NT2/D1 (cell line): ENCODE results near the gene MDK.

Experiments
- SUZ12 ChIP-seq: IDR thresholded peaks from 2 replicates; pipeline ENCODE4 v1.6.1; 2011; ENCODE audit not compliant: insufficient read length, insufficient read depth; ENCODE audit errors: extremely low read depth
- YY1 ChIP-seq: IDR thresholded peaks from 2 replicates; pipeline ENCODE4 v1.6.1; 2011; ENCODE audit not compliant: insufficient read length, insufficient read depth

GRCh38 chr11:46363031-46363407 is 18.4 kb upstream of the MDK start:
- no peak for TF ChIP-seq YY1
- no peak for TF ChIP-seq SUZ12
